Muscle of leg (tissue), 11 donors: Measurements from ENCODE around the gene TEX54. TPM values are rescaled to one million over a fixed set of nuclear protein-coding genes. Genes with fewer than 3 reads are reported as not detected.
A peak's percentile ranks its signal among the peaks of the same experiment; 100 is the strongest.
"Not testable (repeated sequence)": the region's sequence is repeated elsewhere in the genome, so short reads cannot be mapped to it uniquely, and the experiment has no call there.

Experiments used
- DNase-seq: peaks from one replicate; pipeline ENCODE4 v3.0.0; 2013
- H3K27ac ChIP-seq: one replicate; pipeline ENCODE4 v1.5.1; 2013; ENCODE audit warnings: mild to moderate bottlenecking, low read length, control low read depth
- H3K27me3 ChIP-seq: one replicate; pipeline ENCODE4 v1.6.1; 2013; ENCODE audit warnings: low read length; ENCODE audit not compliant: control insufficient read depth, insufficient read depth
- H3K36me3 ChIP-seq: one replicate; pipeline ENCODE4 v1.6.1; 2013; ENCODE audit warnings: low read length; ENCODE audit not compliant: control insufficient read depth, insufficient read depth
- H3K4me1 ChIP-seq: one replicate; pipeline ENCODE4 v1.6.1; 2013; ENCODE audit warnings: low read length; ENCODE audit not compliant: control insufficient read depth, insufficient read depth
- H3K4me3 ChIP-seq: one replicate; pipeline ENCODE4 v1.5.1; 2013; ENCODE audit warnings: low read length, control low read depth
- H3K9me3 ChIP-seq: replicated peaks from 2 replicates; pipeline ENCODE4 v1.6.1; 2013; ENCODE audit warnings: low read depth, low read length; ENCODE audit not compliant: control insufficient read depth
- WGBS: methylation state at CpG from one replicate; pipeline ENCODE4 v1.1.5; 2013; ENCODE audit warnings: missing lambda C conversion rate; ENCODE audit not compliant: insufficient coverage; 5-methylcytosine and 5-hydroxymethylcytosine counted together
- polyA plus RNA-seq, 8 donors: library from polyadenylated mRNA; unstranded; fragments of 120-200 nt; gene quantifications; one replicate each; pipeline versions ENCODE4 v1.2.1 to v1.2.3, GENCODE V29; 2013; ENCODE audit warnings: inconsistent platforms in 1 of 8, low replicate concordance in 1 of 8; ENCODE audit not compliant: insufficient read length in 8 of 8, insufficient read depth in 1 of 8
- total RNA-seq: library from RNA; stranded (reverse); fragments of 120-200 nt; gene quantifications from one replicate; pipeline ENCODE4 v1.2.4, GENCODE V29; 2013

TEX54 gene
- total and polyA plus RNA-seq, 9 donors: not detected

DNA sequence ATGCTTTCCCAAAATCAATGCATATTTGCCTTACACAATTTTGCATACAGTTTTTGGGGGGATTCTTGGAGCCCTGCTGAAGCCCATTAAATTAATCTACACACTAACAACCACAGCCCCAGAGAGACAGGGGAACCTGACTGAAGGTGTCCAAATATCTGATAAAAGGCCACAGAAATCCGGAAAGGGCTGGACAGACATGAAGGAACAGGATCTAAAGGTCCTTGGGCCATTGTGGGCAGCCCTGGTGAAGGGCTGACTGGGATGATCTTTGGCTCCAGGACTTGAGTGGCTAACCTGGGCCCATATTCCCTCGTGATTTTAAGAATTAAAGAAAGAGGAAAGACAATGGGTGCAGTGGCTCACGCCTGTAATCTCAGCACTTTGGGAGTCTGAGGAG, 13.5 kb upstream of the TEX54 start:
- no peaks in the 10 kb centered on the region for H3K9me3 ChIP-seq
- peaks cover under 1% of the 10 kb centered on the region for H3K36me3 ChIP-seq
- H3K4me1 ChIP-seq: peaks cover 10% of the 10 kb centered on the region
- H3K27ac ChIP-seq: no peak overlapping the region
- H3K4me3 ChIP-seq: no peak overlapping the region
- WGBS: 91% methylated on average over 3 of the region's 3 CpGs
- no peak for DNase-seq
- H3K27me3 ChIP-seq: no peaks in the 10 kb centered on the region

DNA sequence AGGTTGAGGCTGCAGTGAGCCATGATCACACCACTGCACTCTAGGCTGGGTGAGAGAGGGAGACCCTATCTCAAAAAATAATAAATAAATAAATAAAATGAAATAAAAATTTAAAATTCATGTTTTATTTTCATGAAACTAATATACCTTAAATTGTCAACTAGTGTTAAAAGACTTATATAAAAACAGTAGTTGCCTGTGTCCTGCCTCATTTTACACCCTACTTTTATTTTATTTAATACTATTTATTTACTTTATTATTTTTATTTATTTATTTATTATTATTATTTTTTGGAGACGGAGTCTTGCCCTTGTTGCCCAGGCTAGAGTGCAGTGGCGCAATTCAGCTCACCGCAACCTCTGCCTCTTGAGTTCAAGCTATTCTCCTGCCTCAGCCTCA, 11.5 kb upstream of the TEX54 start:
- H3K4me3 ChIP-seq: no peak overlapping the region
- no peaks in the 10 kb centered on the region for H3K9me3 ChIP-seq
- H3K36me3 ChIP-seq: no peaks in the 10 kb centered on the region
- no peak overlapping the region for H3K27ac ChIP-seq
- DNase-seq: no peak
- no CpG with 5 or more reads among the region's 3 CpGs for WGBS
- H3K4me1 ChIP-seq: peaks cover 19% of the 10 kb centered on the region
- no peaks in the 10 kb centered on the region for H3K27me3 ChIP-seq

DNA sequence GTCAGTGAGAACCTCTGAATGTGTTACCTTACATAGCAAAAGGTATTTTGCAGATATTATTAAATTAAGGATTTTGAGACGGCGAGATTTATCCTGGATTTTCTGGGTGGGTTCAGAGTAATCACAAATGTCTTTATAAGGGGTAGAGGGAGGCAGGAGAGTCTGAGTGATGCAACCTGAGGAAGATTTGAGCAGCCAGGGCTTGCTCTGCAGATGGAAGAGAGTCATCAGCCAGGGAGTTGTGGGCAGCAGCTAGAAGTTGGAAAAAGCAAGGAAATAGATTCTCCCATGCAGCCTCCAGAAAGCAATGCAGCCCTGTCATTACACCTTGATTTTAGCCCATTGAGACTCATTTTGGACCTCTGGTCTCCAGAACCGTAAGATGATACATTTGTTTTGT, 10.8 kb upstream of the TEX54 start:
- Histone ChIP-seq H3K27me3 (no peaks in the 10 kb centered on the region), H3K4me1 (peaks cover 24% of the 10 kb centered on the region), H3K4me3 (no peak overlapping the region), H3K27ac (no peak overlapping the region), H3K9me3 (no peaks in the 10 kb centered on the region), H3K36me3 (no peaks in the 10 kb centered on the region)
- no peak for DNase-seq
- 100% methylated on average over 2 of the region's 3 CpGs for WGBS

DNA sequence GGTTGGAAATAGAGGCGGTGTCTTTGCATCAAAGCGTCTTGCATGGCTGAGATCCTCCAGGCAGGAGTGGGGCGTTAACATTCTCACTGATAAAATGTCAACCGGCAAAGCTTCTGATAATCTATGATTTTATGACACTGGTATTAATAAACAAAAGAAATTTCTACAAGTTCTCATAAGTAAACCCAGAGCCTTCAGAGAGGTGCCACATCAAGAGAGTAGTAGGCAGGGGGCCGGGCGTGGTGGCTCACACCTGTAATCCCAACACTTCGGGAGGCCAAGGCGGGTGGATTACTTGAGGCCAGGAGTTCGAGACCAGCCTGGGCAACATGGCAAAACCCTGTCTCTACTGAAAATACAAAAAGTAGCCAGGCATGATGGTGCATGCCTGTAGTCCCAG, 10.2 kb upstream of the TEX54 start:
- DNase-seq: not testable (repeated sequence)
- WGBS: 71% methylated on average over 5 of the region's 9 CpGs

DNA sequence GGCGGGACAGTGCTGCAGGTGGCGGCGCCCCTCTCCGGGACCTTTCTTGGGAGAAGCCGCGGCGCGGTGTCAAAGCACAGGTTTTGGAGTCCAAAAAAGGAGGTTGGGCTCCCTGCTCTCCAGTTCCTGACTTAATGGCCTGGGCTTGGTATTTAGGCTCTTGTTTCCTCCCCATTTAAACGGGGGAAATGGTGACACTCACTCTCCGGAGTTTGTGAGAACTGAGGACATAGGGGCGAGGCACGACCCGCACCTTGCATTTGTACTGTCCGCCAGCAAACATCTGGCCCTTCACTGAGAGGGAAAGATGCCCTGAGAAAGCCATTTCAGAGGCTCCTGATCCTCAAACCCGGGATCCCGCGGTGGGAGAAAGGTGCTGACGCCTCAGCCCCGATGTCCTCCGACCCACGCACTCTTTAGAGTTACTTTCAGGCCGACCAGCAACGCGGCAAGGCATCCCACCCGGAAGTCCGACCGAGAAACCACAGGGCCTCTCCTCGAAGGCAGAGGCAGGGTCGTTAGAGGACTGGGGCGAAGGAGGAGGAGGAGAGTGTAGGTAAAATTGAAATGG, 9.6 kb upstream of the TEX54 start:
- Histone ChIP-seq H3K4me1 (peaks cover 29% of the 10 kb centered on the region), H3K27ac (peak overlapping the region; percentile 100), H3K36me3 (peaks cover 4% of the 10 kb centered on the region), H3K9me3 (no peaks in the 10 kb centered on the region), H3K27me3 (no peaks in the 10 kb centered on the region), H3K4me3 (peak overlapping the region; percentile 76)
- WGBS: 3% methylated on average over 29 of the region's 30 CpGs
- DNase-seq: no peak

More for the DNA sequence above, 10.2 kb upstream of the TEX54 start:
- not testable (repeated sequence) for H3K9me3 ChIP-seq, H3K36me3 ChIP-seq, H3K27me3 ChIP-seq, H3K4me3 ChIP-seq
- Histone ChIP-seq H3K4me1 (peaks cover 29% of the 10 kb centered on the region), H3K27ac (peak overlapping the region; percentile 100)

DNA sequence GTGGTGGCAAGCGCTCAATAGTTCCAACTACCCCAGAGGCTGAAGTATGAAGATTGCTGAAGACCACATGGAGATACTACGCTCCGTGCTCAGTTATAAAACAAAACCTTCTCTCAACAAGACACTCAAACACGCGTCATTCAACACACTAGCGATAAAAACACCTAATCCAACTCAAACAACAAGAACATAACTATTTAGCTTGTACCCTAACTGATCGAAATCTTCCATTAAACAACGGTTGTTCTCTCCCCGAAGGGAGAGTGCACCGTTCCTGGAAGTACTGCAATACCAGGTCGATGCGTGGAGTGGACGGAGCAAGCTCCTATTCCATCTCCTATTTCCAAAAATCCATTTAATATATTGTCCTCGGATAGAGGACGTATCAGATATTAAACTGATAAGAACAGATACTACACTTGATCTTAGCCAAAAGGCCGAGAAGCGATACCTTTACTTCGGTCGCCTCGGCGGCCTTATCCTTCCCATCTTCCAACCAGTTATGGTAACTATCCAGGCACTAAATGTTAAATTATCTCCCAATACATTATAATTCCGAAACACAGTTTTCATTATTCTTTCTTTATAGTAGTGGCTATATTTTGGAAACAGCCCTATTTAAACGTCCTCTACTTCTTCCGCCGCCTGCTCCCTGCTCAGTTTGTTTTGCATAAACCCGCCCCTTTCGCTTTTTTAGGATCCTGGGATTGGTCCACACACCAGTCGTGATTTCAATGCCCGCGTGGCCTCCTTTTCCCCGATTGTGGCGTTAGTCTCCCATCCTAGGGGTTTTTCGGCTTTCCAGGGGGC, 8.9 kb upstream of the TEX54 start:
- Histone ChIP-seq H3K4me1 (peaks cover 29% of the 10 kb centered on the region), H3K27ac (peak overlapping the region; percentile 100), H3K9me3 (no peaks in the 10 kb centered on the region), H3K36me3 (peaks cover 5% of the 10 kb centered on the region), H3K27me3 (no peaks in the 10 kb centered on the region), H3K4me3 (peak overlapping the region; percentile 99)
- WGBS: 0% methylated on average over 20 of the region's 33 CpGs
- DNase-seq: peak; percentile 99

DNA sequence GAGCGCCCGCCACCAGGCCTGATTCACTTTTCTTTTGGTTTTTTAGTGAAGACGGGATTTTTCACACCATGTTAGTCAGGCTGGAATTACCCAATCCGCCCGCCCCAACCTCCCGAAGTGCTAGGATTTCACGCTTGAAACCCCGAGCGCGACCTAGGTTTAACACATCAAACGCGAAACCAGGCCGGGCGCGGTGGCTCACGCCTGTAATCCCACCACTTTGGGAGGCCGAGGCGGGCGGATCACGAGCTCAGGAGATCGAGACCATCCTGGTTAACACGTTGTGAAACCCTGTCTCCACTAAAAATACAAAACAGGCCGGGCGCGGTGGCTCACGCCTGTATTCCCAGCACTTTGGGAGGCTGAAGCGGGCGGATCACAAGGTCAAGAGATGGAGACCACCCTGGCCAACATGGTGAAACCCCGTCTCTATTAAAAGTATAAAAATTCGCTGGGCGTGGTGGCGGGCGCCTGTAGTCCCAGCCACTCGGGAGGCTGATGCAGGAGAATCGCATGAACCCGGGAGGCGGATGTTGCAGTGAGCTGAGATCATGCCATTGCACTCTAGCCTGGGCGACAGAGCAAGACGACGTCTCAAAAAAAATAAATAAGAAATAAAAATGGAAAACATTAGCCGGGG, 8.2 kb upstream of the TEX54 start:
- peak; percentile 76 for DNase-seq
- 0% methylated on average over 32 of the region's 41 CpGs for WGBS
- H3K27ac ChIP-seq: peak overlapping the region; percentile 100
- not testable (repeated sequence) for H3K9me3 ChIP-seq, H3K27me3 ChIP-seq
- peak overlapping the region; percentile 99 for H3K4me3 ChIP-seq
- H3K4me1 ChIP-seq: peaks cover 29% of the 10 kb centered on the region
- H3K36me3 ChIP-seq: peaks cover 12% of the 10 kb centered on the region

DNA sequence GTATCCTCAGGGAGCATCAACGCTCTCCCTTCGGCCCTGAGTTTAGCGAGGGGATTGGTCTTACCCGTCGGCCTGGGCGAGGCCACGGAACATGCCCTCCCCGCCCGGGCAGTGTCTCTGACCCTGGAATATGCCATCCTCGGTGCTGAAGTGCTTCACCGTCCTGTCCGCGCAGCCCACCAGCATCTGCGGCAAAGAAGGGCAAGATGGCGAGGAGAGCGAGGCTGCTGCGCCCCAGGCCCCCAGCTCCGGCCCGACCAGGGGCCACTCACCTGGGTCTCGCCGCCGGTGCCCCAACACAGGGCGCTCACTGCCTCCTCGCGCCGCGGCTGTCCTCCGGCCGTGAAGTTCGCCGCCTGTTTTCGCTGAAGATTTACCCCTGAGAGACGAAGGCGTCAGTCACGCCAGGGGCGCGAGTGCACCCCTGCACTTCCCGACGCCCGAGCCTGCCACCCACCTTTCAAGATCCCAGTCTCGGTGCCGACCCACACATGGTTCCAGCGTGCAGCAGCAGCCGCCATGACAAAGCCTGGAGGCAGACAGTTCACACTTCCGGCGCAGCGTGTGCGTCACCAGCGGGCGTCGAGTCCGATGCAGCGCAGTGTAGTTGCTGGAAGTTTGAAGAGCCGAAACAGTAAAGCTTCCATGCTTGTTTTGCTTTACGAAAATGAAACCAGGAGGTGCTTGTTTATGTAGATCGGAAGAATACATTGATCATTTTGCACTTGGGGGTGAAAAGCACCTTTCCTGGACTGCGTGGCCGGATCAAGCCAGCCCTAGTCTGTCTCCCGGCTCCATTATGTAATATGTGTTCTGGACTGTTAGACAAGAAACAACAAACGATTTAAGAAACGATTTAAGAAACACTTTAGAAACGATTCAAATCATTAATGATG, 6.7 kb upstream of the TEX54 start, which contains the start of gene WDR74:
WDR74 (minus strand) TSS at position 541 of the 896 bp plus-strand sequence; CDS start at position 521, 20 bp downstream.
- Histone ChIP-seq H3K9me3 (no peaks in the 10 kb centered on the region), H3K27me3 (no peaks in the 10 kb centered on the region), H3K4me3 (peak within 1 kb of the TSS; percentile 99), H3K27ac (peak within 1 kb of the TSS; percentile 100), H3K4me1 (peaks cover 29% of the 10 kb centered on the region), H3K36me3 (peaks cover 27% of the 10 kb centered on the region)
- peak; percentile 98 for DNase-seq
- WGBS: under 1% methylated on average over 54 of the region's 62 CpGs

DNA sequence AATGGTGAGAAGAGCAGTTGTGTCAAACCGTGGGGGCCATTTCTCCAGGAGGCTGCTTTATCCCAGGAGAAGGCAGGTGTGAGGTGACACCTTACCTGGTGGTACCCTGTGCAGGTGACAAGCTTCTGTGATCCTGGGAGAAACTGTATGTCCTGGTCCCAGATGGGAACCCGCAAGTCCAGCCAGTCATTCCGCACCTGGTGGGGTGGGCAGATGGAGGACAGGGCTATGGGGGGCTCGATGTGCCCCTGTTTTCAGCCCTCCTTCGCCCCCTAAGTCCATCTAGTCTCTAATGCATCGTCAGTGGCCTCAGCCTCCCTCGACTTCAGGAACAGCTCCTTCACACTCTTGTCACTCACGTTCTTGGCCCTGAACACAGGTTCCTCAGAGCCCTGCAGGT, 2.7 kb upstream of the TEX54 start:
- H3K36me3 ChIP-seq: peaks cover 38% of the 10 kb centered on the region
- no peaks in the 10 kb centered on the region for H3K9me3 ChIP-seq
- H3K27ac ChIP-seq: no peak overlapping the region
- no peak for DNase-seq
- H3K27me3 ChIP-seq: no peaks in the 10 kb centered on the region
- H3K4me1 ChIP-seq: peaks cover 27% of the 10 kb centered on the region
- no peak overlapping the region for H3K4me3 ChIP-seq
- 97% methylated on average over 3 of the region's 8 CpGs for WGBS
